BLaER1 treated with 17β-estradiol and CSF1 and Interleukin-3, amounts not matched to agents 10 nM and 100 nM (cell line): ENCODE measurements around the gene HPS1.

ENCODE experiments used
- H3K27ac ChIP-seq, 11 experiments: shearing (Covaris generic); formaldehyde crosslinking; 2 replicates each; pipeline ENCODE4 v1.8.1; 2022
- H3K27me3 ChIP-seq, 11 experiments: shearing (Covaris generic); formaldehyde crosslinking; 2 replicates each; pipeline ENCODE4 v1.8.1; 2022
- H3K36me3 ChIP-seq, 11 experiments: shearing (Covaris generic); formaldehyde crosslinking; 2 replicates each; pipeline ENCODE4 v1.8.1; 2022
- H3K4me1 ChIP-seq, 10 experiments: shearing (Covaris generic); formaldehyde crosslinking; 2 replicates each; pipeline ENCODE4 v1.8.1; 2022
- H3K4me2 ChIP-seq, 11 experiments: shearing (Covaris generic); formaldehyde crosslinking; 2 replicates each; pipeline ENCODE4 v1.8.1; 2022
- H3K4me3 ChIP-seq, 10 experiments: shearing (Covaris generic); formaldehyde crosslinking; 2 replicates each; pipeline ENCODE4 v1.8.1; 2022
- H3K9ac ChIP-seq, 11 experiments: shearing (Covaris generic); formaldehyde crosslinking; 2 replicates each; pipeline ENCODE4 v1.8.1; 2022
- H3K9me3 ChIP-seq, 11 experiments: shearing (Covaris generic); formaldehyde crosslinking; replicated peaks in 1 of 11; 2 replicates each; pipeline ENCODE4 v1.8.1; 2022
- H4K20me1 ChIP-seq, 11 experiments: shearing (Covaris generic); formaldehyde crosslinking; 2 replicates each; pipeline ENCODE4 v1.8.1; 2022
- Cebpa-rat ChIP-seq, 11 experiments: shearing (Covaris generic); IDR thresholded peaks; 2 replicates each; pipeline ENCODE4 v1.8.1; 2022

The HPS1 gene

GRCh38 chr10:98431016-98431415, 15.7 kb downstream of the HPS1 start:
- H3K4me2 ChIP-seq = no peak overlapping the region
- H3K27me3 ChIP-seq = no peaks in the 10 kb centered on the region
- 0 out of 20 replicates have a peak, but pooled peaks cover 0 to 4% (median 0%) of the 10 kb centered on the region in 10 experiments for H3K4me1 ChIP-seq
- no peak overlapping the region for H3K4me3 ChIP-seq
- no peak overlapping the region for H3K27ac ChIP-seq
- H3K36me3 ChIP-seq = peaks cover 93 to 100% (median 99%) of the 10 kb centered on the region in 11 experiments
- H3K9ac ChIP-seq = no peak overlapping the region
- H4K20me1 ChIP-seq = peaks cover 0 to 64% (median 13%) of the 10 kb centered on the region in 11 experiments; a peak in 12 of 22 replicates
- H3K9me3 ChIP-seq = peaks cover 29 to 40% (median 35%) of the 10 kb centered on the region in 11 experiments
- TF ChIP-seq Cebpa-rat (IDR thresholded peaks at IDR 0.05) = no peak

GRCh38 chr10:98430427-98430826, 16.3 kb downstream of the HPS1 start:
- Histone ChIP-seq H4K20me1 (peaks cover 0 to 63% (median 13%) of the 10 kb centered on the region in 11 experiments; a peak in 12 of 22 replicates), H3K4me1 (0 out of 20 replicates have a peak, but pooled peaks cover 0 to 4% (median 0%) of the 10 kb centered on the region in 10 experiments)
- no peak for TF ChIP-seq Cebpa-rat (IDR thresholded peaks at IDR 0.05)

GRCh38 chr10:98429320-98430072, 17.2 kb downstream of the HPS1 start:
- TF ChIP-seq Cebpa-rat (IDR thresholded peaks at IDR 0.05) = no peak
- H3K36me3 ChIP-seq = peaks cover 78 to 100% (median 98%) of the 10 kb centered on the region in 11 experiments
- no peak overlapping the region for H3K4me2 ChIP-seq
- peaks cover 15 to 27% (median 27%) of the 10 kb centered on the region in 11 experiments for H3K9me3 ChIP-seq
- H3K9ac ChIP-seq = no peak overlapping the region
- no peak overlapping the region for H3K4me3 ChIP-seq
- 0 out of 20 replicates have a peak, but pooled peaks cover 0 to 4% (median 0%) of the 10 kb centered on the region in 10 experiments for H3K4me1 ChIP-seq
- H4K20me1 ChIP-seq = peaks cover 0 to 65% (median 16%) of the 10 kb centered on the region in 11 experiments; a peak in 12 of 22 replicates
- no peaks in the 10 kb centered on the region for H3K27me3 ChIP-seq
- no peak overlapping the region for H3K27ac ChIP-seq

More at GRCh38 chr10:98430427-98430826, 16.3 kb downstream of the HPS1 start:
- peaks cover 87 to 100% (median 99%) of the 10 kb centered on the region in 11 experiments for H3K36me3 ChIP-seq
- H3K9me3 ChIP-seq = peaks cover 25 to 36% (median 35%) of the 10 kb centered on the region in 11 experiments
- no peaks in the 10 kb centered on the region for H3K27me3 ChIP-seq
- H3K27ac ChIP-seq = no peak overlapping the region
- H3K9ac ChIP-seq = no peak overlapping the region
- H3K4me2 ChIP-seq = no peak overlapping the region
- H3K4me3 ChIP-seq = no peak overlapping the region

GRCh38 chr10:98427011-98427515, 19.7 kb downstream of the HPS1 start:
- Histone ChIP-seq H3K9me3 (peaks cover 0 to 3% (median 2%) of the 10 kb centered on the region in 11 experiments; a peak in 16 of 22 replicates), H3K4me2 (no peak overlapping the region), H3K4me3 (no peak overlapping the region), H3K27me3 (no peaks in the 10 kb centered on the region), H3K27ac (no peak overlapping the region), H3K9ac (no peak overlapping the region), H4K20me1 (peaks cover 0 to 73% (median 16%) of the 10 kb centered on the region in 11 experiments; a peak in 12 of 22 replicates), H3K4me1 (0 out of 20 replicates have a peak, but pooled peaks cover 0 to 4% (median 0%) of the 10 kb centered on the region in 10 experiments), H3K36me3 (peaks cover 69 to 100% (median 94%) of the 10 kb centered on the region in 11 experiments)
- no peak for TF ChIP-seq Cebpa-rat (IDR thresholded peaks at IDR 0.05)

- Histone ChIP-seq H3K9ac (no peak overlapping the region), H3K27ac (no peak overlapping the region), H4K20me1 (peaks cover 0 to 67% (median 11%) of the 10 kb centered on the region in 11 experiments; a peak in 11 of 22 replicates), H3K4me3 (no peak overlapping the region), H3K27me3 (no peaks in the 10 kb centered on the region), H3K9me3 (no peaks in the 10 kb centered on the region), H3K4me2 (no peak overlapping the region), H3K36me3 (peaks cover 56 to 99% (median 92%) of the 10 kb centered on the region in 11 experiments), H3K4me1 (peaks cover 0 to 8% (median 1%) of the 10 kb centered on the region in 10 experiments; a peak in 6 of 20 replicates)
- TF ChIP-seq Cebpa-rat (IDR thresholded peaks at IDR 0.05) = no peak
Measured at GRCh38 chr10:98425511-98426352, 21.0 kb downstream of the HPS1 start.

GRCh38 chr10:98424295-98425254, 22.2 kb downstream of the HPS1 start:
- TF ChIP-seq Cebpa-rat (IDR thresholded peaks at IDR 0.05) = no peak
- H3K4me1 ChIP-seq = peaks cover 0 to 9% (median 2%) of the 10 kb centered on the region in 10 experiments; a peak in 6 of 20 replicates
- H3K9ac ChIP-seq = no peak overlapping the region
- H3K36me3 ChIP-seq = peaks cover 55 to 99% (median 92%) of the 10 kb centered on the region in 11 experiments
- no peak overlapping the region for H3K4me3 ChIP-seq
- no peak overlapping the region for H3K27ac ChIP-seq
- H3K9me3 ChIP-seq = no peaks in the 10 kb centered on the region
- H3K4me2 ChIP-seq = no peak overlapping the region
- peaks cover 0 to 64% (median 6%) of the 10 kb centered on the region in 11 experiments; a peak in 10 of 22 replicates for H4K20me1 ChIP-seq
- H3K27me3 ChIP-seq = no peaks in the 10 kb centered on the region

GRCh38 chr10:98423691-98424120, 23.0 kb downstream of the HPS1 start:
- no peak overlapping the region for H3K9ac ChIP-seq
- no peak for TF ChIP-seq Cebpa-rat (IDR thresholded peaks at IDR 0.05)
- H3K27ac ChIP-seq = no peak overlapping the region
- H3K4me3 ChIP-seq = no peak overlapping the region
- no peaks in the 10 kb centered on the region for H3K27me3 ChIP-seq
- no peak overlapping the region for H3K4me2 ChIP-seq
- H3K4me1 ChIP-seq = peaks cover 0 to 9% (median 2%) of the 10 kb centered on the region in 10 experiments; a peak in 6 of 20 replicates
- no peaks in the 10 kb centered on the region for H3K9me3 ChIP-seq
- H3K36me3 ChIP-seq = peaks cover 56 to 99% (median 92%) of the 10 kb centered on the region in 11 experiments
- H4K20me1 ChIP-seq = peaks cover 0 to 62% (median 4%) of the 10 kb centered on the region in 11 experiments; a peak in 10 of 22 replicates
